HEK293 (cell line): Measurements from ENCODE around the gene ACSL5.

Experiments used
- CTCF ChIA-PET: fragments of 350-600 bp; formaldehyde crosslinking; extraction: SDS; loops from one replicate; lab custom pipeline; 2021; ENCODE audit warnings: antibody characterized with exemption; lab: Yijun Ruan, JAX
- POLR2A ChIA-PET: fragments of 300-600 bp; formaldehyde crosslinking; extraction: SDS; loops from one replicate; lab custom pipeline; 2020; ENCODE audit warnings: antibody characterized with exemption, inconsistent platforms; lab: Yijun Ruan, JAX
- H3K27ac ChIP-seq: fragments of 200-500 bp; sonication (Bioruptor generic); 2 replicates; pipeline ENCODE4 v1.5.1; 2014; ENCODE audit warnings: low read depth, low read length, control low read depth, inconsistent platforms; ENCODE audit errors: extremely low read depth
- H3K36me3 ChIP-seq, 2 experiments: fragments of 200-500 bp in 1 of 2; sonication (Bioruptor generic) in 1 of 2; 1 replicate in 1 of 2; 2 replicates in 1 of 2; pipeline ENCODE4 v1.5.1; 2014 to 2017; ENCODE audit warnings: inconsistent platforms in 2 of 2, low read length in 2 of 2; ENCODE audit not compliant: control insufficient read depth in 2 of 2, insufficient read depth in 1 of 2
- H3K4me1 ChIP-seq: fragments of 200-500 bp; sonication (Bioruptor generic); 2 replicates; pipeline ENCODE4 v1.5.1; 2014; ENCODE audit warnings: mild to moderate bottlenecking, low read length, inconsistent platforms; ENCODE audit not compliant: control insufficient read depth, insufficient read depth
- H3K4me3 ChIP-seq: 2 replicates; pipeline ENCODE4 v1.5.1; 2011; ENCODE audit warnings: low read depth, mild to moderate bottlenecking, control low read depth, low read length, moderate library complexity
- H3K9me3 ChIP-seq: fragments of 200-500 bp; sonication (Bioruptor generic); 2 replicates; pipeline ENCODE4 v1.5.1; 2014; ENCODE audit warnings: low read depth, low read length, inconsistent platforms; ENCODE audit not compliant: control insufficient read depth, insufficient read depth
- HOXA7 ChIP-seq: sonication (generic); formaldehyde crosslinking; IDR thresholded peaks from 2 replicates; pipeline ENCODE4 v1.8.1; 2022; ENCODE audit warnings: missing genetic modification reagents, borderline replicate concordance
- HOXD13 ChIP-seq: sonication (generic); formaldehyde crosslinking; IDR thresholded peaks from 2 replicates; pipeline ENCODE4 v1.8.0; 2022; ENCODE audit warnings: missing genetic modification reagents, borderline replicate concordance
- KLF9 ChIP-seq: fragments of 450-650 bp; formaldehyde crosslinking; IDR thresholded peaks from 2 replicates; pipeline ENCODE4 v1.5.1; 2016; ENCODE audit warnings: missing biosample characterization, missing genetic modification characterization, low read depth
- MZF1 ChIP-seq: fragments of 450-650 bp; formaldehyde crosslinking; IDR thresholded peaks from 2 replicates; pipeline ENCODE4 v1.5.1; 2017; ENCODE audit warnings: missing biosample characterization, missing genetic modification characterization, borderline replicate concordance
- RBAK ChIP-seq: fragments of 450-650 bp; formaldehyde crosslinking; IDR thresholded peaks from 2 replicates; pipeline ENCODE4 v1.5.1; 2016; ENCODE audit warnings: missing biosample characterization, missing genetic modification characterization
- WT1 ChIP-seq: fragments of 450-650 bp; formaldehyde crosslinking; IDR thresholded peaks from 2 replicates; pipeline ENCODE4 v1.5.1; 2016; ENCODE audit warnings: missing biosample characterization, missing genetic modification characterization
- YY2 ChIP-seq: fragments of 450-650 bp; formaldehyde crosslinking; IDR thresholded peaks from 2 replicates; pipeline ENCODE4 v1.5.1; 2016; ENCODE audit warnings: missing biosample characterization, missing genetic modification characterization
- ZBTB21 ChIP-seq: fragments of 450-650 bp; formaldehyde crosslinking; IDR thresholded peaks from 2 replicates; pipeline ENCODE4 v1.5.1; 2017; ENCODE audit warnings: missing biosample characterization, missing genetic modification characterization
- ZBTB48 ChIP-seq: fragments of 450-650 bp; formaldehyde crosslinking; IDR thresholded peaks from 2 replicates; pipeline ENCODE4 v1.5.1; 2016; ENCODE audit warnings: missing biosample characterization, missing genetic modification characterization
- ZNF112 ChIP-seq: fragments of 450-650 bp; formaldehyde crosslinking; IDR thresholded peaks from 2 replicates; pipeline ENCODE4 v1.5.0; 2017; ENCODE audit warnings: missing biosample characterization, missing genetic modification characterization
- ZNF121 ChIP-seq: fragments of 450-650 bp; formaldehyde crosslinking; IDR thresholded peaks from 2 replicates; pipeline ENCODE4 v1.5.1; 2016; ENCODE audit warnings: missing biosample characterization, missing genetic modification characterization
- ZNF133 ChIP-seq: fragments of 450-650 bp; formaldehyde crosslinking; IDR thresholded peaks from 2 replicates; pipeline ENCODE4 v1.5.1; 2016; ENCODE audit warnings: missing biosample characterization, missing genetic modification characterization
- ZNF138 ChIP-seq: fragments of 450-650 bp; formaldehyde crosslinking; IDR thresholded peaks from 2 replicates; pipeline ENCODE4 v1.5.1; 2016; ENCODE audit warnings: missing biosample characterization, missing genetic modification characterization, borderline replicate concordance
- ZNF174 ChIP-seq: fragments of 450-650 bp; formaldehyde crosslinking; IDR thresholded peaks from 2 replicates; pipeline ENCODE4 v1.5.0; 2017; ENCODE audit warnings: missing biosample characterization, mild to moderate bottlenecking, missing genetic modification characterization
- ZNF239 ChIP-seq: fragments of 450-650 bp; formaldehyde crosslinking; IDR thresholded peaks from 2 replicates; pipeline ENCODE4 v1.5.1; 2016; ENCODE audit warnings: missing biosample characterization, missing genetic modification characterization
- ZNF248 ChIP-seq: fragments of 450-650 bp; formaldehyde crosslinking; IDR thresholded peaks from 2 replicates; pipeline ENCODE4 v1.5.1; 2017; ENCODE audit warnings: missing biosample characterization, missing genetic modification characterization
- ZNF311 ChIP-seq: fragments of 450-650 bp; formaldehyde crosslinking; IDR thresholded peaks from 2 replicates; pipeline ENCODE4 v1.5.1; 2017; ENCODE audit warnings: missing biosample characterization, missing genetic modification characterization, borderline replicate concordance
- ZNF335 ChIP-seq: fragments of 450-650 bp; formaldehyde crosslinking; conservative IDR thresholded peaks from 2 replicates; pipeline ENCODE4 v1.5.1; 2016; ENCODE audit warnings: missing biosample characterization, missing genetic modification characterization
- ZNF423 ChIP-seq: fragments of 450-650 bp; formaldehyde crosslinking; IDR thresholded peaks from 2 replicates; pipeline ENCODE4 v1.5.1; 2016; ENCODE audit warnings: missing biosample characterization, missing genetic modification characterization
- ZNF426 ChIP-seq: fragments of 450-650 bp; formaldehyde crosslinking; IDR thresholded peaks from 2 replicates; pipeline ENCODE4 v1.5.1; 2017; ENCODE audit warnings: missing biosample characterization, missing genetic modification characterization, mild to moderate bottlenecking, inconsistent platforms, moderate library complexity
- ZNF473 ChIP-seq: fragments of 450-650 bp; formaldehyde crosslinking; IDR thresholded peaks from 2 replicates; pipeline ENCODE4 v1.5.1; 2017; ENCODE audit warnings: missing biosample characterization, missing genetic modification characterization
- ZNF521 ChIP-seq: fragments of 450-650 bp; formaldehyde crosslinking; IDR thresholded peaks from 2 replicates; pipeline ENCODE4 v1.5.1; 2017; ENCODE audit warnings: missing biosample characterization, mild to moderate bottlenecking, missing genetic modification characterization
- ZNF600 ChIP-seq: fragments of 450-650 bp; formaldehyde crosslinking; IDR thresholded peaks from 2 replicates; pipeline ENCODE4 v1.5.1; 2016; ENCODE audit warnings: missing biosample characterization, missing genetic modification characterization
- ZNF623 ChIP-seq: fragments of 450-650 bp; formaldehyde crosslinking; IDR thresholded peaks from 2 replicates; pipeline ENCODE4 v1.5.1; 2016; ENCODE audit warnings: missing biosample characterization, missing genetic modification characterization
- ZNF670 ChIP-seq: fragments of 450-650 bp; formaldehyde crosslinking; IDR thresholded peaks from 2 replicates; pipeline ENCODE4 v1.5.1; 2016; ENCODE audit warnings: missing biosample characterization, missing genetic modification characterization, low read depth
- ZNF701 ChIP-seq: fragments of 450-650 bp; formaldehyde crosslinking; IDR thresholded peaks from 2 replicates; pipeline ENCODE4 v1.5.1; 2016; ENCODE audit warnings: missing biosample characterization, missing genetic modification characterization
- ZNF768 ChIP-seq: fragments of 450-650 bp; formaldehyde crosslinking; IDR thresholded peaks from 2 replicates; pipeline ENCODE4 v1.5.1; 2018; ENCODE audit warnings: missing biosample characterization, mild to moderate bottlenecking, missing genetic modification characterization
- ZSCAN16 ChIP-seq: fragments of 450-650 bp; formaldehyde crosslinking; IDR thresholded peaks from 2 replicates; pipeline ENCODE4 v1.5.1; 2016; ENCODE audit warnings: missing biosample characterization, missing genetic modification characterization
- TF ChIP-seq, protein P1 (sequence below): fragments of 450-650 bp; formaldehyde crosslinking; IDR thresholded peaks from 2 replicates; pipeline ENCODE4 v1.5.1; 2016; ENCODE audit warnings: missing biosample characterization, missing genetic modification characterization

The ACSL5 gene

DNA sequence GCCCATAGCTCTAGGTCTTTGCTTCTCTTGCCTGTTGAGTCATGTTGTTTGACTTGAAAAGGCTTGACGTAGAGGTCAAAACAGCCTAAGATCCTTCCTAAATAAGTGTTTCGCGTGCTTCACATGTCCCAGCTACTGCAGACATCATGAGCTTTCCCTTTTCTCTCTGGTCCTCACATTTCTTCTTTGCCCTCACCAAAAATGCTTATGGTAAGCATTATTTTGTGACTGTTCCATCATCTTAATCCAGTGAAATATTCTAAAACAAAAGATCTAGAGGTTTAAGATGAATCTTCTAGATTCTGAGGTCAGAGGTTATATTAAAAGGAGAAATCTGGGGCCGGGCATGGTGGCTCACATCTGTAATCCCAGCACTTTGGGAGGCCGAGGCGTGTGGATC lies 8.5 kb upstream of the ACSL5 start:
- POLR2A ChIA-PET = no interaction called here
- CTCF ChIA-PET = interaction anchor here (0.6 to 1.1 kb wide), 3 partner anchors 51 to 189 kb away, joined by 3 to 6 read pairs (median 4); no protein-coding TSS in a partner anchor
- H3K4me3 ChIP-seq = no peak overlapping the region
- H3K27ac ChIP-seq = no peak overlapping the region
- no peaks in the 10 kb centered on the region for H3K4me1 ChIP-seq
- no peak for TF ChIP-seq MZF1
- no peak for TF ChIP-seq ZNF174 (tag by site-specific recombination)
- TF ChIP-seq ZNF121 (tag by site-specific recombination) = no peak
- TF ChIP-seq ZBTB48 (tag by site-specific recombination) = no peak
- TF ChIP-seq ZNF138 (tag by site-specific recombination) = no peak
- TF ChIP-seq ZNF423 = no peak
- no peak for TF ChIP-seq ZNF426 (tag by site-specific recombination)
- TF ChIP-seq ZNF239 (tag by site-specific recombination) = no peak
- TF ChIP-seq ZNF521 = no peak
- no peak for TF ChIP-seq ZNF623
- no peaks in the 10 kb centered on the region for H3K9me3 ChIP-seq
- H3K36me3 ChIP-seq = no peaks in the 10 kb centered on the region

DNA sequence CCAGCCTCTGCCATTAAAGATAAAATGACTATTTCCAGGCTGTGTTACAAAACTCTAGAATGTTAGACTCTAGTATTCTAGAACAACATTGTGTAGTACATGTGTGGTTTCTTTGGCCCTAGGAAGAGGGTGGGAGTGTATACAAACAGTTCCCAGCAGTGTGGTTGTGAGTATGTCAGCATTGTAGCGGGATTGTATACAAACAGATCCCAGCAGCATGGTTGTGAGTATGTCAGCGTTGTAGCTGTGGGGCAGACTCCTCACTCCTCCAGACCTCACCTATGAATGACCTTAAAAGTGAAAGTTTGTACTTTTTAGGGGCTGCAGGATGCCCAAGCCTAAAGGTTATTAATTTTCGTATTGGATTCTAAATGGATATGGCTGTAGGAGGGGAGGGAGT lies 6.9 kb upstream of the ACSL5 start:
- ChIA-PET CTCF (interaction anchor here (1.1 kb wide), 1 partner anchor 40 kb away, joined by 4 read pairs; no protein-coding TSS in a partner anchor), POLR2A (no interaction called here)
- Histone ChIP-seq H3K4me3 (no peak overlapping the region), H3K4me1 (no peaks in the 10 kb centered on the region), H3K27ac (no peak overlapping the region), H3K36me3 (no peaks in the 10 kb centered on the region), H3K9me3 (no peaks in the 10 kb centered on the region)
- TF ChIP-seq ZNF670 (tag by site-specific recombination) (no peak), ZNF473 (tag by site-specific recombination) (no peak), WT1 (tag by site-specific recombination) (no peak), ZNF248 (tag by site-specific recombination) (no peak), ZBTB21 (no peak), RBAK (tag by site-specific recombination) (no peak), KLF9 (tag by site-specific recombination) (no peak), ZNF768 (no peak), ZNF311 (tag by site-specific recombination) (no peak), ZSCAN16 (tag by site-specific recombination) (no peak), ZNF701 (tag by site-specific recombination) (no peak), ZNF133 (tag by site-specific recombination) (no peak), HOXA7 (CRISPR knock-in tag) (no peak), ZNF600 (tag by site-specific recombination) (no peak), HOXD13 (CRISPR knock-in tag) (no peak), ZNF112 (tag by site-specific recombination) (no peak), ZNF174 (tag by site-specific recombination) (no peak), YY2 (tag by site-specific recombination) (no peak), ZNF335 (tag by site-specific recombination) (no peak)
- TF ChIP-seq, protein P1, sequence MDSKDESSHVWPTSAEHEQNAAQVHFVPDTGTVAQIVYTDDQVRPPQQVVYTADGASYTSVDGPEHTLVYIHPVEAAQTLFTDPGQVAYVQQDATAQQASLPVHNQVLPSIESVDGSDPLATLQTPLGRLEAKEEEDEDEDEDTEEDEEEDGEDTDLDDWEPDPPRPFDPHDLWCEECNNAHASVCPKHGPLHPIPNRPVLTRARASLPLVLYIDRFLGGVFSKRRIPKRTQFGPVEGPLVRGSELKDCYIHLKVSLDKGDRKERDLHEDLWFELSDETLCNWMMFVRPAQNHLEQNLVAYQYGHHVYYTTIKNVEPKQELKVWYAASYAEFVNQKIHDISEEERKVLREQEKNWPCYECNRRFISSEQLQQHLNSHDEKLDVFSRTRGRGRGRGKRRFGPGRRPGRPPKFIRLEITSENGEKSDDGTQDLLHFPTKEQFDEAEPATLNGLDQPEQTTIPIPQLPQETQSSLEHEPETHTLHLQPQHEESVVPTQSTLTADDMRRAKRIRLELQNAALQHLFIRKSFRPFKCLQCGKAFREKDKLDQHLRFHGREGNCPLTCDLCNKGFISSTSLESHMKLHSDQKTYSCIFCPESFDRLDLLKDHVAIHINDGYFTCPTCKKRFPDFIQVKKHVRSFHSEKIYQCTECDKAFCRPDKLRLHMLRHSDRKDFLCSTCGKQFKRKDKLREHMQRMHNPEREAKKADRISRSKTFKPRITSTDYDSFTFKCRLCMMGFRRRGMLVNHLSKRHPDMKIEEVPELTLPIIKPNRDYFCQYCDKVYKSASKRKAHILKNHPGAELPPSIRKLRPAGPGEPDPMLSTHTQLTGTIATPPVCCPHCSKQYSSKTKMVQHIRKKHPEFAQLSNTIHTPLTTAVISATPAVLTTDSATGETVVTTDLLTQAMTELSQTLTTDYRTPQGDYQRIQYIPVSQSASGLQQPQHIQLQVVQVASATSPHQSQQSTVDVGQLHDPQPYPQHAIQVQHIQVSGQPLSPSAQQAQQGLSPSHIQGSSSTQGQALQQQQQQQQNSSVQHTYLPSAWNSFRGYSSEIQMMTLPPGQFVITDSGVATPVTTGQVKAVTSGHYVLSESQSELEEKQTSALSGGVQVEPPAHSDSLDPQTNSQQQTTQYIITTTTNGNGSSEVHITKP (tag by site-specific recombination) = no peak
